Measurements from ENCODE around the gene VAV1. TPM values are rescaled to one million over a fixed set of nuclear protein-coding genes. Genes with fewer than 3 reads are reported as not detected.

The VAV1 gene
- total RNA-seq, 1 donor: 0.36 TPM

DNA sequence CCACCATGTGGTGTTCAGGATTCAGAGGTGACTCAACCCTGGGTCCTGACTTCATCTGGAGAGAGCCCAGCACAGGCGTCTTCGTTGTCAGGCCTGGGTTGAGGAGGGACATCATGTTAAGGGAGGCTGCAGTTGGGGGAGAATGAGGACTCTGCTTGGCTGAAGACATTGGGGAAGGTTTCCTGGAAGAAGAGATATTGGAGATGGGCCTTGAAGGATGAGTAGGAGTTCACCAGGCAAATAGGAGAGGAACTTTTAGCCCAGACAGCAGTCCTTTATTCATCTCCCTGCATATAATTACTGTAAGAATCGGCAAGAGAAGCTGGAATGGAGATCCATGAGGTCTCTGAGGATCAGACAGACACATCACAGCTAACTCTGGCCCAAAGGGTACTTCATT, 38.9 kb downstream of the VAV1 start:
- DNase-seq (ENCODE audit: insufficient read length, low spot score, missing footprints): no peak
- no peaks in the 10 kb centered on the region for H3K36me3 ChIP-seq (ENCODE audit: insufficient read depth, low read length)
- H3K4me3 ChIP-seq (ENCODE audit: insufficient read depth, low read length): no peak overlapping the region
- no peaks in the 10 kb centered on the region for H3K9me3 ChIP-seq (ENCODE audit: low read depth, low read length)
- H3K79me2 ChIP-seq (ENCODE audit: insufficient read depth, low read length): no peaks in the 10 kb centered on the region
- H4K20me1 ChIP-seq (ENCODE audit: insufficient read depth, low read length): no peaks in the 10 kb centered on the region
- TF ChIP-seq, protein P1, sequence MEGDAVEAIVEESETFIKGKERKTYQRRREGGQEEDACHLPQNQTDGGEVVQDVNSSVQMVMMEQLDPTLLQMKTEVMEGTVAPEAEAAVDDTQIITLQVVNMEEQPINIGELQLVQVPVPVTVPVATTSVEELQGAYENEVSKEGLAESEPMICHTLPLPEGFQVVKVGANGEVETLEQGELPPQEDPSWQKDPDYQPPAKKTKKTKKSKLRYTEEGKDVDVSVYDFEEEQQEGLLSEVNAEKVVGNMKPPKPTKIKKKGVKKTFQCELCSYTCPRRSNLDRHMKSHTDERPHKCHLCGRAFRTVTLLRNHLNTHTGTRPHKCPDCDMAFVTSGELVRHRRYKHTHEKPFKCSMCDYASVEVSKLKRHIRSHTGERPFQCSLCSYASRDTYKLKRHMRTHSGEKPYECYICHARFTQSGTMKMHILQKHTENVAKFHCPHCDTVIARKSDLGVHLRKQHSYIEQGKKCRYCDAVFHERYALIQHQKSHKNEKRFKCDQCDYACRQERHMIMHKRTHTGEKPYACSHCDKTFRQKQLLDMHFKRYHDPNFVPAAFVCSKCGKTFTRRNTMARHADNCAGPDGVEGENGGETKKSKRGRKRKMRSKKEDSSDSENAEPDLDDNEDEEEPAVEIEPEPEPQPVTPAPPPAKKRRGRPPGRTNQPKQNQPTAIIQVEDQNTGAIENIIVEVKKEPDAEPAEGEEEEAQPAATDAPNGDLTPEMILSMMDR (IDR thresholded peaks at IDR 0.05; ENCODE audit: extremely low read depth, low read depth, low read length): no peak
- H2AFZ ChIP-seq (ENCODE audit: low read length): peak overlapping the region; percentile 98
- H3K27me3 ChIP-seq (ENCODE audit: insufficient read depth, low read length): no peaks in the 10 kb centered on the region
- H3K4me1 ChIP-seq (ENCODE audit: insufficient read depth, low read length): no peaks in the 10 kb centered on the region
- H3K27ac ChIP-seq (ENCODE audit: low read depth, low read length): no peak overlapping the region
- H3K4me2 ChIP-seq (ENCODE audit: insufficient read depth, low read length): no peak overlapping the region

DNA sequence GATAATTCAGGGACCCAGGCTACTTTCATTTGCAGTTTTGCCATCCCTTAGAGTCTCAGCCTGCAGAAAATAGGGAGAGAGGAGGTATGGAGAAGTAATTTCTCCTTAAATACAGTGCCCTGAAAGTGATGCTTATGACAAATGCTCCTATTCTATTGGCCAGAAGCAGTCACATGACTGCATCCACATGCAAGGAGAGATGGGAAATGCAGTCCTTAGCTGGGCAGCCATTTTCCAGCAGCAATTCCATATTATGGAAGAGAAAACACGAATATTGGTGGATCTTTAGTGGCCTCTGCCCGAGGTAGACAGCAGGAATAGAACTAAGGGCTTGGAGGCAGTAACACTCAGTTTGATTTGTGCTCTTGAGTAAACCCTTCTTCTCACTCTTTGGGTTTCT, 39.4 kb downstream of the VAV1 start:
- TF ChIP-seq, protein P1 (IDR thresholded peaks at IDR 0.05; ENCODE audit: extremely low read depth, low read depth, low read length): no peak
- H2AFZ ChIP-seq (ENCODE audit: low read length): peak overlapping the region; percentile 98
- no peak overlapping the region for H3K4me2 ChIP-seq (ENCODE audit: insufficient read depth, low read length)

DNA sequence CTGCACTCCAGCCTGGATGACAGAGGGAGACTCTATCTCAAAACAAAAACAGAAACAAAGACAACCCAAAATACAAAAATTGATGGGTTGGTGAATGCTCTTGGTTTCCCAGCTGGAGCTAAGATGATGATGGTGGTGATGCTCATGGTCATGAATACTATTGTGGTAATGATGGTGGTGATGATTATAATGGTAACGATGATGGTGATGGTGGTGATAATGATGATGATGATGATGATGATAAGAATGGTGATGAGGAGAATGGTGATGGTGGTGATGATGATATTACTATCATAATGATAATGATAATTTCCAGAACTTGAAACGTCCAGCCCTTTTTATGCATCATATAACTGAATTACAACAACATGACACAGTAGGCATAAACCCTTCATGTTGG, 40.1 kb downstream of the VAV1 start:
- DNase-seq (ENCODE audit: insufficient read length, low spot score, missing footprints): no peak
- Histone ChIP-seq H3K79me2 (ENCODE audit: insufficient read depth, low read length) (no peaks in the 10 kb centered on the region), H3K4me1 (ENCODE audit: insufficient read depth, low read length) (no peaks in the 10 kb centered on the region), H3K4me3 (ENCODE audit: insufficient read depth, low read length) (no peak overlapping the region), H3K27ac (ENCODE audit: low read depth, low read length) (no peak overlapping the region), H3K4me2 (ENCODE audit: insufficient read depth, low read length) (no peak overlapping the region), H3K36me3 (ENCODE audit: insufficient read depth, low read length) (no peaks in the 10 kb centered on the region), H3K27me3 (ENCODE audit: insufficient read depth, low read length) (no peaks in the 10 kb centered on the region), H3K9me3 (ENCODE audit: low read depth, low read length) (no peaks in the 10 kb centered on the region), H4K20me1 (ENCODE audit: insufficient read depth, low read length) (no peaks in the 10 kb centered on the region), H2AFZ (ENCODE audit: low read length) (peak overlapping the region; percentile 15)
- TF ChIP-seq, protein P1 (IDR thresholded peaks at IDR 0.05; ENCODE audit: extremely low read depth, low read depth, low read length): no peak

More for the DNA sequence above, 39.4 kb downstream of the VAV1 start:
- Histone ChIP-seq H3K27me3 (ENCODE audit: insufficient read depth, low read length) (no peaks in the 10 kb centered on the region), H3K4me3 (ENCODE audit: insufficient read depth, low read length) (no peak overlapping the region), H3K9me3 (ENCODE audit: low read depth, low read length) (no peaks in the 10 kb centered on the region), H4K20me1 (ENCODE audit: insufficient read depth, low read length) (no peaks in the 10 kb centered on the region), H3K27ac (ENCODE audit: low read depth, low read length) (no peak overlapping the region), H3K4me1 (ENCODE audit: insufficient read depth, low read length) (no peaks in the 10 kb centered on the region), H3K36me3 (ENCODE audit: insufficient read depth, low read length) (no peaks in the 10 kb centered on the region), H3K79me2 (ENCODE audit: insufficient read depth, low read length) (no peaks in the 10 kb centered on the region)
- DNase-seq (ENCODE audit: insufficient read length, low spot score, missing footprints): peak; percentile 87

DNA sequence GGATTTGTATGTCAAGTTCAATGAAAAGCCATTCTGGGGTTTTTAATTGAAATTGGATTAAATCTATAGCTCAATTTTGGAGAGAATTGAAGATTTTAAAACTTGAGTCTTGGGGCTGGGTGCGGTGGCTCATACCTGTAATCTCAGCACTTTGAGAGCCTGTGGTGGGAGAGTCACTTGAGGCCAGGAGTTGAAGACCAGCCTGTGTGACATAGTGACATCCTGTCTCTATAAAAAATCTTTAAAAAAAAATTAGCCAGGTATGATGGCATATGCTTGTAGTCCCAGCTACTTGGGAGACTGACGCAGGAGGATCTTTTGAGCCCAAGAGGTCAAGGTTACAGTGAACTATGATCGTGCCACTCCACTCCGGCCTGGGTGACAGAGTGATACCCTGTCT, 41.2 kb downstream of the VAV1 start:
- DNase-seq (ENCODE audit: insufficient read length, low spot score, missing footprints): no peak
- Histone ChIP-seq H2AFZ (ENCODE audit: low read length) (no peak overlapping the region), H3K36me3 (ENCODE audit: insufficient read depth, low read length) (no peaks in the 10 kb centered on the region), H3K4me1 (ENCODE audit: insufficient read depth, low read length) (no peaks in the 10 kb centered on the region), H3K4me3 (ENCODE audit: insufficient read depth, low read length) (no peak overlapping the region), H3K79me2 (ENCODE audit: insufficient read depth, low read length) (no peaks in the 10 kb centered on the region), H3K27ac (ENCODE audit: low read depth, low read length) (no peak overlapping the region), H4K20me1 (ENCODE audit: insufficient read depth, low read length) (no peaks in the 10 kb centered on the region), H3K9me3 (ENCODE audit: low read depth, low read length) (no peaks in the 10 kb centered on the region), H3K27me3 (ENCODE audit: insufficient read depth, low read length) (no peaks in the 10 kb centered on the region), H3K4me2 (ENCODE audit: insufficient read depth, low read length) (no peak overlapping the region)
- TF ChIP-seq, protein P1 (IDR thresholded peaks at IDR 0.05; ENCODE audit: extremely low read depth, low read depth, low read length): no peak
